Measurements from ENCODE around the gene NCAM1.

DNA sequence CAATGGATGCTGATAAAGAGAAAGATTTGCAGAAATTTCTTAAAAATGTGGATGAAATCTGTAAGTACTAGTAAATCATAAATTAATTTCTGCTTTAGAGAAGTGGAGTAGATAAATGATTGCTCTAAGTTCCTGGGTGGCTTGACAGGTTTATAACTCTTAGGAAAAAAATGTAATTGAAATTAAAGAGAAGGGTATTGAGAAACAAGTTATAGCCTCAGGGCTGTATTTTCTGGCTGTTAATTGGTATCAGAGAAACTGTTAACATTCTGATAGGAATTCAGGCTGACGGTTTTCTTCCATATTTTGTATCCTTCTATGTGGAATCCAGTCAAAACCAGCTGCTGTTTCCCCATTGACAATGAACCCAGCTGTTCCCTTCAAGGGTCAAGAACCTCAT is 355.0 kb downstream of the NCAM1 start:
- TF ChIP-seq JUNB (CRISPR knock-in tag; conservative IDR thresholded peaks at IDR 0.05) = no peak
- TF ChIP-seq, protein P1, sequence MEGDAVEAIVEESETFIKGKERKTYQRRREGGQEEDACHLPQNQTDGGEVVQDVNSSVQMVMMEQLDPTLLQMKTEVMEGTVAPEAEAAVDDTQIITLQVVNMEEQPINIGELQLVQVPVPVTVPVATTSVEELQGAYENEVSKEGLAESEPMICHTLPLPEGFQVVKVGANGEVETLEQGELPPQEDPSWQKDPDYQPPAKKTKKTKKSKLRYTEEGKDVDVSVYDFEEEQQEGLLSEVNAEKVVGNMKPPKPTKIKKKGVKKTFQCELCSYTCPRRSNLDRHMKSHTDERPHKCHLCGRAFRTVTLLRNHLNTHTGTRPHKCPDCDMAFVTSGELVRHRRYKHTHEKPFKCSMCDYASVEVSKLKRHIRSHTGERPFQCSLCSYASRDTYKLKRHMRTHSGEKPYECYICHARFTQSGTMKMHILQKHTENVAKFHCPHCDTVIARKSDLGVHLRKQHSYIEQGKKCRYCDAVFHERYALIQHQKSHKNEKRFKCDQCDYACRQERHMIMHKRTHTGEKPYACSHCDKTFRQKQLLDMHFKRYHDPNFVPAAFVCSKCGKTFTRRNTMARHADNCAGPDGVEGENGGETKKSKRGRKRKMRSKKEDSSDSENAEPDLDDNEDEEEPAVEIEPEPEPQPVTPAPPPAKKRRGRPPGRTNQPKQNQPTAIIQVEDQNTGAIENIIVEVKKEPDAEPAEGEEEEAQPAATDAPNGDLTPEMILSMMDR (IDR thresholded peaks at IDR 0.05 in 2 of 3, conservative IDR thresholded peaks at IDR 0.05 in 1 of 3; ENCODE audit: insufficient read depth in 2 of 3, low read depth in 1 of 3, low read length in 3 of 3) = no peak
- TF ChIP-seq CBX1 (IDR thresholded peaks at IDR 0.05; ENCODE audit: low read depth) = no peak
- TF ChIP-seq, protein P2, sequence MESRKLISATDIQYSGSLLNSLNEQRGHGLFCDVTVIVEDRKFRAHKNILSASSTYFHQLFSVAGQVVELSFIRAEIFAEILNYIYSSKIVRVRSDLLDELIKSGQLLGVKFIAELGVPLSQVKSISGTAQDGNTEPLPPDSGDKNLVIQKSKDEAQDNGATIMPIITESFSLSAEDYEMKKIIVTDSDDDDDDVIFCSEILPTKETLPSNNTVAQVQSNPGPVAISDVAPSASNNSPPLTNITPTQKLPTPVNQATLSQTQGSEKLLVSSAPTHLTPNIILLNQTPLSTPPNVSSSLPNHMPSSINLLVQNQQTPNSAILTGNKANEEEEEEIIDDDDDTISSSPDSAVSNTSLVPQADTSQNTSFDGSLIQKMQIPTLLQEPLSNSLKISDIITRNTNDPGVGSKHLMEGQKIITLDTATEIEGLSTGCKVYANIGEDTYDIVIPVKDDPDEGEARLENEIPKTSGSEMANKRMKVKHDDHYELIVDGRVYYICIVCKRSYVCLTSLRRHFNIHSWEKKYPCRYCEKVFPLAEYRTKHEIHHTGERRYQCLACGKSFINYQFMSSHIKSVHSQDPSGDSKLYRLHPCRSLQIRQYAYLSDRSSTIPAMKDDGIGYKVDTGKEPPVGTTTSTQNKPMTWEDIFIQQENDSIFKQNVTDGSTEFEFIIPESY (CRISPR knock-in tag; IDR thresholded peaks at IDR 0.05) = no peak
- TF ChIP-seq ZNF3 (CRISPR knock-in tag; IDR thresholded peaks at IDR 0.05) = no peak
- TF ChIP-seq, protein P3, sequence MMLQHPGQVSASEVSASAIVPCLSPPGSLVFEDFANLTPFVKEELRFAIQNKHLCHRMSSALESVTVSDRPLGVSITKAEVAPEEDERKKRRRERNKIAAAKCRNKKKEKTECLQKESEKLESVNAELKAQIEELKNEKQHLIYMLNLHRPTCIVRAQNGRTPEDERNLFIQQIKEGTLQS (IDR thresholded peaks at IDR 0.05) = no peak
- TF ChIP-seq, protein P3 (CRISPR knock-in tag; conservative IDR thresholded peaks at IDR 0.05) = no peak
- no peak for TF ChIP-seq CHD1 (IDR thresholded peaks at IDR 0.05; ENCODE audit: low read length)
- no peak for TF ChIP-seq HNRNPLL (IDR thresholded peaks at IDR 0.05; ENCODE audit: low read depth, low read length, poor library complexity, severe bottlenecking)

All from K562 (cell line).